CD4-positive, alpha-beta T cell treated with Interleukin-17A for 1 hour (primary cell): ENCODE results near the gene UBE2E1.

Source experiments
- DNase-seq: peaks from one replicate; pipeline ENCODE4 v3.0.0-alpha.2; 2020

Gene UBE2E1

GRCh38 chr3:23920151-23920655 is 114.4 kb downstream of the UBE2E1 start:
- no peak for DNase-seq

- no peak for DNase-seq
Measured at GRCh38 chr3:23921052-23921511, 115.3 kb downstream of the UBE2E1 start.

GRCh38 chr3:23923786-23924185 is 118.0 kb downstream of the UBE2E1 start:
- DNase-seq, result no peak

- DNase-seq, result no peak
Measured at GRCh38 chr3:23926246-23926645, 120.5 kb downstream of the UBE2E1 start.

- no peak for DNase-seq
Measured at GRCh38 chr3:23926736-23927135, 121.0 kb downstream of the UBE2E1 start.

- no peak for DNase-seq
Measured at GRCh38 chr3:23928524-23928923, 122.8 kb downstream of the UBE2E1 start.

- no peak for DNase-seq
Measured at GRCh38 chr3:23931597-23931996, 125.8 kb downstream of the UBE2E1 start.

GRCh38 chr3:23932571-23932970 is 126.8 kb downstream of the UBE2E1 start:
- DNase-seq, result no peak

- DNase-seq, result no peak
Measured at GRCh38 chr3:23934253-23934652, 128.5 kb downstream of the UBE2E1 start.

GRCh38 chr3:23937296-23937695 is 131.5 kb downstream of the UBE2E1 start:
- no peak for DNase-seq

- no peak for DNase-seq
Measured at GRCh38 chr3:23938688-23939087, 132.9 kb downstream of the UBE2E1 start.

GRCh38 chr3:23940775-23941174 is 135.0 kb downstream of the UBE2E1 start:
- DNase-seq, result no peak
